ENCODE measurements around the gene USH1G.

The USH1G gene

DNA sequence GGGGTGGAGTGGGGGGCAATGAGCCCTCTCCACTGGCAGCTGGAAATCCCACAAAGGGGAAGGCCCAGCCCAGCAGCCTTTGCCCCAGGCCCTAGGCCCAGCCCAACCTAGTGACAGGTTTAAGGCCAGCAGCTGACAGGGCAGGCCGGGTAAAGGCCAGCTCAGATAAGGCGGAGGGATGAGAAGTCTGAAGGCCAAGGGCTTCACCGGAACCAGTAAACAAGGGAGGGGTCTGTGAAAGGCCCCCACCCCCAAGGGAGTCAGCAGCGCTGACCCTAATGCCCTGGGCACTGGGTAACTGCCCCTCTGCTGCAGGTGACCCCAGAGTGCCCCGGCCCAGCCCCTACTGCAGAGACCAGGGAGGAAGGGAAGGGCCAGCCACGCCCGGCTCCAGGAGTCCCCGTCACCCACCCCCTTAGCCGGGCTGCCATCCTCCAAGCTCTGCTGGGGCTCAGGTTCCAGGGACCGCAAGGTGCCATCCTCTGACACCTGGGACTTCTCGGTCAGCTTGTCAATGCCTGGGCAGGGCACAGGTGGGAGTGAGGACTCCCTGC is 30.2 kb upstream of the USH1G start:
- DNase-seq: no peak

GRCh38 chr17:74952431-74953133 is 29.5 kb upstream of the USH1G start:
- DNase-seq: no peak

DNA sequence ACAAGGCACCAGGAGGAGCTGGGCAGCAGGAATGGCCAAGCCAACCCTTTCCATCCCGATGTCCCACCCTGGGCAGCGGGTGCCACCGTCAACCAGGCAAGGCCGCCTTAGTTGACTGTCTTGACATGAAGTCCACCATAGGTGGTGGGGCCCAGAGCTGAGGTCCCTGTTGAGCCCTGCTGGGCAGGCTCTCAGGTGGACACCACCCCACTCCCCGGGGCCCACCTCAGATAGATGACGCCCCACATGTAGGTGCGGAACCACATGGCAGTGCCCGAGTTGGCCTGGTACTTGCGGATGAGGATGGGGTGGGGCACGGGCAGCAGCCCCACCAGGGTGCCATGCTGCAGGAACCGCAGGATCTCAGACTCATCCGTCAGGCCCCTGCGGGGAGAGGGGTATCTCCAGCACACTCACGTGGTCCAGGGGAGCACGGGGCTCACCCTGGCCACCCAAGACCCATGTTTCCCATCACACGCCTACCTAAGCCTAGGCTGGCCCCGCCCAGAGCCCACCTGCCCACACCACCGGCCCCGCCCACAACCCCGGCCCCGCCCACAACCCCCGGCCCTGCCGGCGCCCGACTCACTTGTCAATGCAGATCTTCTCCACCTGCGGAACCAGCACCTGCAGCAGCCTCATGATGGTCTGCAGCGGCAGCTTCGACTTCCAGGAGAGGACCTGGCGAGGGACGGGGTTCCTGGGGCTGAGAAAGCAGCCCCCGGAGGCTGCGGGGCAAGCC is 28.8 kb upstream of the USH1G start:
- no peak for DNase-seq

- DNase-seq: no peak
Measured at GRCh38 chr17:74951065-74951464, 28.0 kb upstream of the USH1G start.

- no peak for DNase-seq
Measured at GRCh38 chr17:74950207-74950606, 27.2 kb upstream of the USH1G start.

DNA sequence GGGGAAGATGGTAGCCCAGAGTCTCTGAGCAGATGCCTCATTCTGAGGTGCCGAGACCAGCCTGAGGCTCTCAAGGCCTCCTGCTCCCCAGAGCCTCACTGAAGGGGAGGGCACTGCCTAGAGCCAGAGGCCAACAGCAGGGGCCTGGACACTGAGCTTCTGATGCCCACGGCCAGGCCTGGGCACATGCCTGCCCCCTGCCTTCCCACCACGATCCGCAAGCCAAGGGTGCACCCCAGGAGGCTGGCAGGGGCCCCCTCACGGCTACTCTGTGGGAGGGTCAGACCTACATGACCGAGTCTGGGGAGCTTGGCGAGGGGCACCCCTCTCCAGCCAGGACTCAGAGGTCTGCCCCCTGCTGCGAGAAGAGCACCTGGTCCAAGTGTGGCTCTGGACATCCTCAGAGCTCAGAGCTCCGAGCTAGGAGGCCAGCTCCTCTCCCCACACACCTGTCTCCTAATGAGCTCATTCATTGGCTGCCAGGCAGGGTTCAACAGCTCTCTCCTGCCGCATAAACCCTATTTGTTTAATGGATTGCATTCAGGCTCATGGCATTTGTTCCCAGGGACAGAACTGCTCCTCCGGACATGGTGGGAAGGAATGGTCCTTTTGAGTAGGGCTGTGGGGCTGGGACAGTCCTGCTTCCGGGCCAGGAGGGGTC is 26.5 kb upstream of the USH1G start:
- no peak for DNase-seq

- DNase-seq: no peak
Measured at GRCh38 chr17:74947041-74947754, 24.1 kb upstream of the USH1G start.

DNA sequence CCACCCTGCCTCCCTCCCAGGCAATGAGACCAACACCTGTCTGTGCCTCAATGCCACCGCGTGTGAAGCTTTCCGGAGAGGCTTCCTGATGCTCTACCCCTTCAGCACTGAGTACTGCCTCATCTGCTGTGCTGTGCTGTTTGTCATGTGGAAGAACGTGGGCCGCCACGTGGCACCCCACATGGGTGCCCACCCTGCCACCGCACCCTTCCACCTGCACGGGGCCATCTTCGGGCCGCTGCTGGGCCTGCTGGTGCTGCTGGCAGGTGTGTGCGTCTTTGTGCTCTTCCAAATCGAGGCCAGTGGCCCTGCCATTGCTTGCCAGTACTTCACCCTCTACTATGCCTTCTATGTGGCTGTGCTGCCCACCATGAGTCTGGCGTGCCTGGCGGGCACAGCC is 23.6 kb upstream of the USH1G start:
- no peak for DNase-seq

DNA sequence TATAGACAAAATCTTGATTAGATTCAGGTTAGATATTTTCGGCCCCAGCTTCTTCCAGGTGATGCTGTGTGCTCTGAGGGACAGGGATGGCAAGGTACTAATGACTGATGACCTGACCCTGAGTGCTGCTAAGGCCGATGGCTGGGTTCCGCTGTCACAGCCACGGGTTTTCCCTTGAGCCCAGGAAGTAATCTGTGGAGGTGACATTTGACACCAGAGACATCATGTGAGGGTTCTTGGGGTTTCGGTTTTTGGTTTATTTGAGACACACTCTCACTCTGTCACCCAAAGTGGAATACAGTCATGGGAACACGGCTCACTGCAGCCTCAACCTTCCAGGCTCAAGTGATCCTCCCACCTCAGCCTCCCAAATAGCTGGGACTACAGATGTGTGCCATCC is 22.5 kb upstream of the USH1G start:
- no peak for DNase-seq

DNA sequence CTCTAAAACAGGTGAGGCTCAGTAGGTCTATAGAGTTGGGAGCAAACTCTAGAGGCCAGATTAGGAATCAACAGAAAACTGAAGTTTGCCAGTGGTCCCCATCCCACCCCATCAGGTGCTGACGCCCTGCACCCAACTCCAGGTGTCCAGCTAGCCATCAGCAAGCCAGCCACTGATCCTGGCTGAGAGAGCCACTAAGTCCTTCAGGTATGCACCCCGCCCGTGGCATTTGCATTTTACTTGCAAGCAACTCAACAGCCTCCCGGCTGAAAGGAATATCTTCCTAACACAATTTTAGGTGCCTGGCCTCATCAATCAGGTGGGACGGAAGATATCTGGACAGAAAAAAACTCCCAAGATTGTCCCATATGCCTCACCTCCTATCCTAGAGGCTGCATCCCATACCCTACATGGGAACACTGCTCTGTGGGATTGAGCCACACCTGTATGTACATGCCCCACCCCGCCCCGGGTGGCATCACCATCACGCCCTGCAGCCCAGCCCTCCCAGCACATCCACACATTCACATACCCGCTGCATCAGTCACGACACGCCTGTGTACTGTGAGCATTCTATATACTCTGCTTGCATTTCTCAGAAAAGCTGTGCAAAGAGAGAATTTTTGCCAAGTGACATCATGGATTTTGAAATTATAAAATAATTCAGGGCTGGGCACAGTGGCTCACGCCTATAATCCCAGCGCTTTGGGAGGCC is 20.9 kb upstream of the USH1G start:
- DNase-seq: no peak

DNA sequence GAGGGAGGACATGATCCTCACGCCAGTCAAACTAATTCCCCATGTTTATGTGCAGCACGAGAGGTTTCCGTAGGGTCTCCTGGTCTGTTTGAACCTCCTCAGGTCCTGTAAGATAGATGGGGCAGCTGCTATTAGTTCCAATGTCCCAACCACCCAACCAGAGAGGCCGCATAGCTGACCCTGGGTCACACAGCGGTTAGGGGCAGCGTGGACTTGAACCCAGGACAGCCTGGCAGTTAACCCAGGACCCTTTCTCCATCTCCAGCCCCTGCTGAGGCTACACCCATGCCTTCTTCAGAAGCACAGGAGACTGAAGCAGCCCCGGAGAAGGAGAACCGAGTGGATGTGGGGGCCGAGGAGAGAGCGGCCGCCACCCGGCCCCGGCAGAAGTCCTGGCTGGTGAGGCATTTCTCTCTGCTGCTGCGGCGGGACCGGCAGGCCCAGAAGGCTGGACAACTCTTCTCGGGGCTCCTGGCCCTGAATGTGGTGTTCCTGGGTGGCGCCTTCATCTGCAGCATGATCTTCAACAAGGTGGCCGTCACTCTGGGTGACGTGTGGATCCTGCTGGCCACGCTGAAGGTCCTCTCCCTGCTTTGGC is 18.2 kb upstream of the USH1G start:
- DNase-seq: no peak

GRCh38 chr17:74939534-74939933 is 16.5 kb upstream of the USH1G start:
- no peak for DNase-seq

GRCh38 chr17:74938194-74938950 is 15.3 kb upstream of the USH1G start:
- no peak for DNase-seq

DNA sequence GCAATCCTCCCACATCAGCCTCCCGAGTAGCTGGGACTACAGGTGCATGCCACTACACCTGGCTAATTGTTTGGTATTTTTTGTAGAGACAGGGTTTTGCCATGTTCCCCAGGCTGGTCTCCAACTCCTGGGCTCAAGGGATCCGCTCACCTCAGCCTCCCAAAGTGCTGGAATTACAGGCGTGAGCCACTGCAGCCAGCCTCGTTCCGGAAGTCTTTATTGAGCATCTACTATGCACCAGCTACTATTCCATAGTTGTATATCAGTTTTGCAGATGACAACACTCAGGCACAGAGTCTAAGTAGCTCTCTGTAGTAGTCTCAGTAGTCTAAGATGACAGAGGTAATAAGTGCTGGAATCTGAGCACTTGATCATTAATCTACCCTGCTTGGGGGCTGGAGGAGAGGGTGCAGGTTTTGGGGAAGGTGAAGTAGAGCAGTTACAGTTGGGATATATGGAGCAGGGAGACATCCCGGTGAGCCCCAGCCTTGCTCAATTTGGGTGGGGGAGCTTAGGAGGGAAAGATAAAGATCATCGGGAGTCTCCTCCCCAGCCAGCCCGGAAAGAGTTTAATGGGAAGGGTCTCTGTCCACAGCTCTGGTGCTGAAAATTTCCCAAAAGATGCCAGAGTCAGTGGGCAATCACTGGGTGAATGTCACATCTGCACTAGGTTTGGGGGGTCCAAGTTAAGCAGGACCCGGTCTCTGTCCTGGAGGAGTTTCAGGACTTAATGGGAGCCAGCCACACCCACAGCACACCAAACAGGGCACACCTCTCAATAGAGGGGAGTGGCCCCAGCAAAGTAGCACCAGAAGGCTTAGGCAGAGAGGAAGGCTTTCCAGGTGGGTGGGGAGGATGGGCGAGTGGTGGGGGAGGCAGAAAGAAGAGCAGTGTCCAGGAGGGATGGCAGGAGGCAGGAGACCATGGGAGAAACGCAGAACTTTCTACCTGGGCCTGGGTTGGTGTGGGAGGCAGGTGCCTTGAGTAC is 14.3 kb upstream of the USH1G start:
- DNase-seq: no peak

DNA sequence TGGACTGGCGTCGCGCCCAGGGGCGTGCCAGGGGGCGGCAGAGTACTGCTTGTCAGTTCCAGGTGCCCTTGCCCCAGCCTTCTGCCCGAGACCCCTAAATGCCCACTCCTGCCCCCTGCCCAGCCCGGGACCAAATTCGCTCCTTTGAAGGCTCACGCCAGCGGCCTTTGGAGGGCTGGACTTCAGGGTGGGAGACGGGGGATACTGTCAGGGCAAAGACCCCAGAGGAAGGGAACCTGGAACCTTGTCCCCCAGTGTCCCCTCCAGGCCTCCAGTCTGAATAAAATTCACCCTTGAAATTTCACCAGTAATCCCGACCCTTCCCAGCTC is 13.4 kb upstream of the USH1G start:
- DNase-seq: no peak

DNA sequence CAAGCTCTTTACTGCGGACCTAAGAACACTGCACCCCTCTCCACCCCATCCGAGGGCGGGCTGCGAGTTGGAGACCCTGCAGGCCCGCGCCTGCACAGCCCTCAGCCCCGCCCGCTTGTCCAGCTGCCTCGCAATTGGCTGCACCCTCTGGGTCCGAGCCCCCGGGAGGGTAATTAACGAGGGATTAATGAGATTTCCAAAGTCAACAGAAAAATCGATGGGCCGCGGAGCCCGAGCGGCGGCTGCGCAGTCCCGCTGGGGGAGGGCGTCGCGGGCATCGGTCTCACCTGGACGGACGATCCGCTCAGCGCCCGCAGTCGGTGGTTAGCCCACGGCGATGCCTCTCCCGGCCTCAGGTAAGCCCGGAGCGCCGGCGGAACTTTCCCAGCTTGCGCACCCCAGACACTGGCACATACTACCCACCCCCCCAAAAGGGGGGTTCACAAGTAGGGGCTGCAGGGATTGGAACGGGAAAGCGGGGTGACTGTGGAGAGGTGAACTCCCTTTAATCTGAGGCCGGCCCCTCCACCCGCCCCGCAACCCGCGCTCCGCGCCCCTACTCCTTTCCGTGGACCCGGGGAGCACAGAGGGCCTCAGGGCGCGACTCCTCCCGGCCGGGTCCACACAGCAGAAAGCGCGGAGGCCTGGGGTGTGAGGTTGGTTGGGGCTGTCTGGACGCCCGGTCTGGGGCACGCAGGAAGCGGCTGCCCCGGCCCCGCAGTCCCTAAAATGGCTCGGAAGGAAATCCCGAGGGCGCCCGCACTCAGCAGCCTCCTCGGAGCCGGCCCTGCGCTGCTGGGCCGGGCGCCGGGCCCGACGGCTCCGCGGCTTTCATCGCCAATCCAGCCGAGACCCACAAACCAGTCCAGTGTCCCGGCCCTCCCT is 12.8 kb upstream of the USH1G start, which contains the start of gene OTOP3:
Gene OTOP3, plus strand, starts transcription at position 314 of the 885 bp plus-strand sequence. Its CDS starts 24 bp downstream, at position 338.
- DNase-seq: no peak

GRCh38 chr17:74935048-74935447 is 12.0 kb upstream of the USH1G start:
- DNase-seq: no peak

GRCh38 chr17:74930535-74931036 is 7.5 kb upstream of the USH1G start:
- DNase-seq: no peak

DNA sequence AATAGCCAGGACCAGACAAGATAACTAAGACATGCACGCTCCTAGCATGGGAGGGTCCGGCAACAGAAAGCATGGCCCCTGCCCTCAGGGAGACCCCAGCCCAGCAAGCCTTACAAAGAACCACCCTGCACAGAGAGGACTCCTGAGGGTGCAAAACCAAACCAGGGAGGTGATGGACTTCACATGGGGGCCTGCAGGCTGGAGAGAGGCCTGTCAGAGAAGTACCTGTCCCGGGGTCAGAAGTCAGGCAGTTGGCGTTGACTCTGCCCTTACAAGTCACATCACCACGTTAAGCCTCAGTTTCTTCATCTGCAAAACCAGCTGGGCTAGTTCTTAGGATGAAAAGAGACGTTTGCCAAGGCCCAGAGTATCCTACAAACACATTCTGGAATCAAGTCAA is 5.7 kb upstream of the USH1G start:
- no peak for DNase-seq

Data from CD4-positive, alpha-beta T cell treated with Interleukin-17A for 1 hour (primary cell).